ENCODE measurements around the gene ARHGEF18.
"Not testable (repeated sequence)": the region's sequence is repeated elsewhere in the genome, so short reads cannot be mapped to it uniquely, and the experiment has no call there.

ARHGEF18 gene

GRCh38 chr19:7356899-7357627 is 8.3 kb downstream of the ARHGEF18 start:
- Mint-ChIP-seq H3K4me1 (ENCODE audit: low read depth) (peaks cover 8% of the 10 kb centered on the region), H3K9me3 (peaks cover 2% of the 10 kb centered on the region), H3K4me3 (no peak overlapping the region), H3K27me3 (ENCODE audit: low read depth) (no peaks in the 10 kb centered on the region), H3K27ac (no peak overlapping the region), H3K36me3 (ENCODE audit: low read depth) (peaks cover 37% of the 10 kb centered on the region)
- DNase-seq (ENCODE audit: low spot score): no peak

- peaks cover 7% of the 10 kb centered on the region for H3K4me1 Mint-ChIP-seq (ENCODE audit: low read depth)
- H3K9me3 Mint-ChIP-seq: no peaks in the 10 kb centered on the region
- H3K27ac Mint-ChIP-seq: no peak overlapping the region
- H3K27me3 Mint-ChIP-seq (ENCODE audit: low read depth): no peaks in the 10 kb centered on the region
- no peak for DNase-seq (ENCODE audit: low spot score)
- H3K36me3 Mint-ChIP-seq (ENCODE audit: low read depth): peaks cover 40% of the 10 kb centered on the region
- no peak overlapping the region for H3K4me3 Mint-ChIP-seq
Measured at GRCh38 chr19:7358102-7358597, 9.4 kb downstream of the ARHGEF18 start.

- no peak overlapping the region for H3K27ac Mint-ChIP-seq
- no peaks in the 10 kb centered on the region for H3K9me3 Mint-ChIP-seq
- DNase-seq (ENCODE audit: low spot score): no peak
- H3K27me3 Mint-ChIP-seq (ENCODE audit: low read depth): no peaks in the 10 kb centered on the region
- peaks cover 2% of the 10 kb centered on the region for H3K4me1 Mint-ChIP-seq (ENCODE audit: low read depth)
- H3K36me3 Mint-ChIP-seq (ENCODE audit: low read depth): peaks cover 39% of the 10 kb centered on the region
- H3K4me3 Mint-ChIP-seq: no peak overlapping the region
Measured at GRCh38 chr19:7360393-7360984, 11.8 kb downstream of the ARHGEF18 start.

GRCh38 chr19:7363225-7363624 is 14.5 kb downstream of the ARHGEF18 start:
- Mint-ChIP-seq H3K27ac (no peak overlapping the region), H3K4me3 (no peak overlapping the region), H3K36me3 (ENCODE audit: low read depth) (peaks cover 38% of the 10 kb centered on the region), H3K27me3 (ENCODE audit: low read depth) (no peaks in the 10 kb centered on the region), H3K4me1 (ENCODE audit: low read depth) (peaks cover 1% of the 10 kb centered on the region), H3K9me3 (no peaks in the 10 kb centered on the region)
- DNase-seq (ENCODE audit: low spot score): no peak

GRCh38 chr19:7366701-7367420 is 18.1 kb downstream of the ARHGEF18 start:
- H3K27me3 Mint-ChIP-seq (ENCODE audit: low read depth): no peaks in the 10 kb centered on the region
- H3K27ac Mint-ChIP-seq: no peak overlapping the region
- peaks cover 1% of the 10 kb centered on the region for H3K4me1 Mint-ChIP-seq (ENCODE audit: low read depth)
- peak; percentile 30 for DNase-seq (ENCODE audit: low spot score)
- peaks cover 41% of the 10 kb centered on the region for H3K36me3 Mint-ChIP-seq (ENCODE audit: low read depth)
- H3K4me3 Mint-ChIP-seq: no peak overlapping the region
- H3K9me3 Mint-ChIP-seq: no peaks in the 10 kb centered on the region

- H3K27ac Mint-ChIP-seq: no peak overlapping the region
- no peak overlapping the region for H3K4me3 Mint-ChIP-seq
- H3K36me3 Mint-ChIP-seq (ENCODE audit: low read depth): peaks cover 35% of the 10 kb centered on the region
- H3K4me1 Mint-ChIP-seq (ENCODE audit: low read depth): peaks cover 1% of the 10 kb centered on the region
- no peak for DNase-seq (ENCODE audit: low spot score)
- H3K27me3 Mint-ChIP-seq (ENCODE audit: low read depth): no peaks in the 10 kb centered on the region
- H3K9me3 Mint-ChIP-seq: no peaks in the 10 kb centered on the region
Measured at GRCh38 chr19:7368456-7368855, 19.7 kb downstream of the ARHGEF18 start.

- H3K9me3 Mint-ChIP-seq; H3K4me1 Mint-ChIP-seq (ENCODE audit: low read depth); H3K27ac Mint-ChIP-seq; DNase-seq (ENCODE audit: low spot score); H3K27me3 Mint-ChIP-seq (ENCODE audit: low read depth); H3K4me3 Mint-ChIP-seq: not testable (repeated sequence)
- H3K36me3 Mint-ChIP-seq (ENCODE audit: low read depth): peaks cover 31% of the 10 kb centered on the region
Measured at GRCh38 chr19:7368866-7369265, 20.1 kb downstream of the ARHGEF18 start.

- H3K27me3 Mint-ChIP-seq (ENCODE audit: low read depth): no peaks in the 10 kb centered on the region
- peaks cover 1% of the 10 kb centered on the region for H3K4me1 Mint-ChIP-seq (ENCODE audit: low read depth)
- H3K4me3 Mint-ChIP-seq: no peak overlapping the region
- no peak for DNase-seq (ENCODE audit: low spot score)
- H3K36me3 Mint-ChIP-seq (ENCODE audit: low read depth): peaks cover 31% of the 10 kb centered on the region
- no peaks in the 10 kb centered on the region for H3K9me3 Mint-ChIP-seq
- no peak overlapping the region for H3K27ac Mint-ChIP-seq
Measured at GRCh38 chr19:7370546-7370945, 21.8 kb downstream of the ARHGEF18 start.

- no peak overlapping the region for H3K27ac Mint-ChIP-seq
Measured at GRCh38 chr19:7371001-7371400, 22.3 kb downstream of the ARHGEF18 start.

GRCh38 chr19:7372810-7373209 is 24.1 kb downstream of the ARHGEF18 start:
- Mint-ChIP-seq H3K27me3 (ENCODE audit: low read depth) (no peaks in the 10 kb centered on the region), H3K27ac (no peak overlapping the region), H3K36me3 (ENCODE audit: low read depth) (peaks cover 24% of the 10 kb centered on the region), H3K4me3 (no peak overlapping the region), H3K4me1 (ENCODE audit: low read depth) (no peaks in the 10 kb centered on the region), H3K9me3 (no peaks in the 10 kb centered on the region)
- no peak for DNase-seq (ENCODE audit: low spot score)

More at GRCh38 chr19:7371001-7371400, 22.3 kb downstream of the ARHGEF18 start:
- Mint-ChIP-seq H3K36me3 (ENCODE audit: low read depth) (peaks cover 31% of the 10 kb centered on the region), H3K9me3 (no peaks in the 10 kb centered on the region), H3K4me3 (no peak overlapping the region), H3K27me3 (ENCODE audit: low read depth) (no peaks in the 10 kb centered on the region), H3K4me1 (ENCODE audit: low read depth) (peaks cover 1% of the 10 kb centered on the region)
- DNase-seq (ENCODE audit: low spot score): no peak

- Mint-ChIP-seq H3K27ac (no peak overlapping the region), H3K27me3 (ENCODE audit: low read depth) (no peaks in the 10 kb centered on the region), H3K9me3 (no peaks in the 10 kb centered on the region), H3K36me3 (ENCODE audit: low read depth) (peaks cover 21% of the 10 kb centered on the region), H3K4me3 (no peak overlapping the region), H3K4me1 (ENCODE audit: low read depth) (no peaks in the 10 kb centered on the region)
- DNase-seq (ENCODE audit: low spot score): no peak
Measured at GRCh38 chr19:7373862-7374261, 25.1 kb downstream of the ARHGEF18 start.

GRCh38 chr19:7376151-7376852 is 27.6 kb downstream of the ARHGEF18 start:
- H3K27me3 Mint-ChIP-seq (ENCODE audit: low read depth): no peaks in the 10 kb centered on the region
- no peak overlapping the region for H3K27ac Mint-ChIP-seq
- DNase-seq (ENCODE audit: low spot score): no peak
- H3K9me3 Mint-ChIP-seq: no peaks in the 10 kb centered on the region
- H3K4me3 Mint-ChIP-seq: no peak overlapping the region
- H3K4me1 Mint-ChIP-seq (ENCODE audit: low read depth): no peaks in the 10 kb centered on the region
- H3K36me3 Mint-ChIP-seq (ENCODE audit: low read depth): peaks cover 24% of the 10 kb centered on the region

- no peak for DNase-seq (ENCODE audit: low spot score)
- Mint-ChIP-seq H3K4me1 (ENCODE audit: low read depth) (no peaks in the 10 kb centered on the region), H3K36me3 (ENCODE audit: low read depth) (peaks cover 17% of the 10 kb centered on the region), H3K4me3 (no peak overlapping the region), H3K27ac (no peak overlapping the region), H3K9me3 (no peaks in the 10 kb centered on the region), H3K27me3 (ENCODE audit: low read depth) (no peaks in the 10 kb centered on the region)
Measured at GRCh38 chr19:7377196-7377595, 28.5 kb downstream of the ARHGEF18 start.

GRCh38 chr19:7381073-7381390 is 32.3 kb downstream of the ARHGEF18 start:
- Mint-ChIP-seq H3K4me3 (no peak overlapping the region), H3K36me3 (ENCODE audit: low read depth) (peaks cover 18% of the 10 kb centered on the region), H3K9me3 (no peaks in the 10 kb centered on the region), H3K27ac (no peak overlapping the region), H3K4me1 (ENCODE audit: low read depth) (no peaks in the 10 kb centered on the region), H3K27me3 (ENCODE audit: low read depth) (no peaks in the 10 kb centered on the region)
- no peak for DNase-seq (ENCODE audit: low spot score)

Data from T-helper 2 cell treated with Interferon-gamma antibody and Interleukin-4, amounts not matched to agents 5 μg/mL and 100 μg/mL, for 36 hours (primary cell).